H1 (cell line): ENCODE measurements around the gene NPFF. TPM values are rescaled to one million over a fixed set of nuclear protein-coding genes. Genes with fewer than 3 reads are reported as not detected.

Source experiments
- ASH2L ChIP-seq: fragments of 200-600, 300-600 bp; sonication (generic); IDR thresholded peaks from one replicate; pipeline ENCODE4 v1.7.1; 2017; ENCODE audit warnings: low read length
- ATF2 ChIP-seq: IDR thresholded peaks from 2 replicates; pipeline ENCODE4 v1.6.1; 2012; ENCODE audit warnings: low read length, inconsistent platforms
- CBX8 ChIP-seq: fragments of 300-800, 300-1000 bp; sonication (generic); IDR thresholded peaks from 2 replicates; pipeline ENCODE4 v1.7.1; 2016; ENCODE audit warnings: low read depth, low read length, borderline replicate concordance
- CHD7 ChIP-seq: fragments of 300-600 bp; sonication (generic); IDR thresholded peaks from 2 replicates; pipeline ENCODE4 v1.7.1; 2012; ENCODE audit warnings: low read length, moderate library complexity, mild to moderate bottlenecking, inconsistent platforms; ENCODE audit not compliant: insufficient replicate concordance
- EZH2 ChIP-seq: fragments of 200-600 bp; sonication (generic); IDR thresholded peaks from 2 replicates; pipeline ENCODE4 v1.7.1; 2012; ENCODE audit warnings: low read depth, mild to moderate bottlenecking, moderate library complexity, low read length, inconsistent platforms; ENCODE audit not compliant: severe bottlenecking
- FOSL1 ChIP-seq: IDR thresholded peaks from 2 replicates; pipeline ENCODE4 v1.6.1; 2011; ENCODE audit warnings: mild to moderate bottlenecking, low read depth, low read length, moderate library complexity; ENCODE audit not compliant: insufficient read depth
- KDM5A ChIP-seq: fragments of 200-600 bp; IDR thresholded peaks from 2 replicates; pipeline ENCODE4 v1.7.1; 2012; ENCODE audit warnings: mild to moderate bottlenecking, low read length, inconsistent platforms, mixed read lengths
- NRF1 ChIP-seq: IDR thresholded peaks from 2 replicates; pipeline ENCODE4 v1.6.1; 2011; ENCODE audit warnings: mild to moderate bottlenecking, low read depth, low read length, improper control_type of control experiment
- PHF8 ChIP-seq: fragments of 200-600 bp; sonication (generic); conservative IDR thresholded peaks from 2 replicates; pipeline ENCODE4 v1.7.1; 2012; ENCODE audit warnings: low read depth, mild to moderate bottlenecking, inconsistent platforms, low read length, moderate library complexity
- POLR2A ChIP-seq, 2 experiments: IDR thresholded peaks; 1 replicate in 1 of 2; 2 replicates in 1 of 2; pipeline ENCODE4 v1.6.1; 2011; ENCODE audit warnings: low read depth in 2 of 2, low read length in 2 of 2, mild to moderate bottlenecking in 2 of 2; ENCODE audit errors: control extremely low read depth in 1 of 2
- TAF1 ChIP-seq: IDR thresholded peaks from 2 replicates; pipeline ENCODE4 v1.6.1; 2011; ENCODE audit warnings: mild to moderate bottlenecking, low read depth, low read length
- polyA plus RNA-seq, 7 experiments: library from polyadenylated mRNA; depleted of rRNA in 3 of 7; stranded (reverse) in 5 of 7; unstranded in 2 of 7; fragments of >200 nt in 5 of 7; fragments of 200-250 nt in 2 of 7; gene quantifications; 1 replicate in 5 of 7; 2 replicates in 1 of 7; 4 replicates in 1 of 7; pipeline versions ENCODE4 v1.2.1 to v1.2.3, GENCODE V29; 2011 to 2013; ENCODE audit warnings: missing spikeins in 2 of 7, mixed read lengths in 2 of 7
- total RNA-seq: library from RNA; stranded (reverse); fragmentation: NEBNext Ultra II Directional; extraction: Animal tissue kit (Norgen Biotek cat#: 25700); gene quantifications from 2 replicates; pipeline ENCODE4 v1.2.1, GENCODE V29; 2021

NPFF gene
- total and polyA plus RNA-seq, 2 of the 8 experiments (the other 6 are each of a cell fraction or from before 2014, with no cell fraction given), result not detected

GRCh38 chr12:53479331-53479730 is 28.0 kb downstream of the NPFF start (continued):
- no peak for TF ChIP-seq CHD7
- no peak for TF ChIP-seq EZH2
- TF ChIP-seq NRF1, result no peak
- no peak for TF ChIP-seq ASH2L
- TF ChIP-seq FOSL1, result no peak
- TF ChIP-seq TAF1, result no peak
- no peak for TF ChIP-seq ATF2
- no peak for TF ChIP-seq CBX8
- TF ChIP-seq POLR2A (IDR thresholded peaks at IDR 0.05; ENCODE audit: control extremely low read depth in 1 of 2, low read depth in 2 of 2, low read length in 2 of 2), result no peak; a peak in 1 of 3 replicates
- no peak for TF ChIP-seq KDM5A
- TF ChIP-seq PHF8, result no peak
